OCI-LY7 (cell line): ENCODE results near the gene TRAPPC10. TPM values are rescaled to one million over a fixed set of nuclear protein-coding genes. Genes with fewer than 3 reads are reported as not detected.

Experiments used
- BruUV-seq: library from RNA; stranded (reverse); fragments of 400-500 nt; replicated peaks from 2 replicates; lab custom pipeline; 2021; lab: Mats Ljungman, UMichigan
- CTCF ChIA-PET: fragments of 300-600 bp; sonication (Branson Sonifier 250); formaldehyde crosslinking; loops from one replicate; lab custom pipeline; 2022; ENCODE audit warnings: antibody characterized with exemption; ENCODE audit not compliant: unreplicated experiment; lab: Charles Lee
- POLR2A ChIA-PET: fragments of 300-600 bp; sonication (Branson Sonifier 250); formaldehyde crosslinking; loops from one replicate; lab custom pipeline; 2022; ENCODE audit warnings: antibody characterized with exemption; lab: Charles Lee
- DNase-seq: peaks from one replicate; pipeline ENCODE4 v3.0.0-alpha.2; 2015; ENCODE audit warnings: low spot score
- H2AFZ ChIP-seq: fragments of 200-600 bp; sonication (generic), shearing (Covaris generic); 2 replicates; pipeline ENCODE4 v1.6.1; 2014; ENCODE audit warnings: mild to moderate bottlenecking, antibody characterized with exemption, low read length, moderate library complexity
- H3K27ac ChIP-seq: fragments of 200-600 bp; sonication (generic); 2 replicates; pipeline ENCODE4 v1.5.1; 2014; ENCODE audit warnings: mixed run types, low read depth, mild to moderate bottlenecking, moderate library complexity, low read length, inconsistent platforms; ENCODE audit not compliant: poor library complexity, severe bottlenecking
- H3K36me3 ChIP-seq: fragments of 200-600 bp; sonication (generic); 2 replicates; pipeline ENCODE4 v1.6.1; 2014; ENCODE audit warnings: mild to moderate bottlenecking, antibody characterized with exemption, low read length, moderate library complexity, mixed read lengths; ENCODE audit not compliant: insufficient read depth
- H3K4me1 ChIP-seq: fragments of 200-600 bp; sonication (generic); 2 replicates; pipeline ENCODE4 v1.5.1; 2014; ENCODE audit warnings: mild to moderate bottlenecking, low read length; ENCODE audit not compliant: insufficient read depth, poor library complexity, severe bottlenecking
- H3K4me2 ChIP-seq: fragments of 200-600 bp; sonication (generic); 2 replicates; pipeline ENCODE4 v1.6.1; 2014; ENCODE audit warnings: mild to moderate bottlenecking, low read length
- H3K4me3 ChIP-seq: fragments of 200-600 bp; sonication (generic); 2 replicates; pipeline ENCODE4 v1.5.1; 2014; ENCODE audit warnings: mild to moderate bottlenecking, low read depth, low read length; ENCODE audit not compliant: poor library complexity, severe bottlenecking
- H3K79me2 ChIP-seq: fragments of 200-600 bp; sonication (generic); 2 replicates; pipeline ENCODE4 v1.6.1; 2016; ENCODE audit warnings: low read depth, mild to moderate bottlenecking, low read length, moderate library complexity, mixed read lengths; ENCODE audit not compliant: insufficient read depth
- H3K9me2 ChIP-seq: fragments of 200-600 bp; sonication (generic); 2 replicates; pipeline ENCODE4 v1.6.1; 2016; ENCODE audit warnings: mild to moderate bottlenecking, low read length, mixed read lengths; ENCODE audit not compliant: insufficient read depth
- H3K9me3 ChIP-seq: fragments of 200-600 bp; sonication (generic); 2 replicates; pipeline ENCODE4 v1.6.1; 2014; ENCODE audit warnings: mild to moderate bottlenecking, mixed run types, low read length, mixed read lengths
- H4K20me1 ChIP-seq: fragments of 200-600 bp; sonication (generic); 2 replicates; pipeline ENCODE4 v1.6.1; 2014; ENCODE audit warnings: mild to moderate bottlenecking, antibody characterized with exemption, low read length, moderate library complexity, mixed read lengths; ENCODE audit not compliant: insufficient read depth
- EZH2phosphoT487 ChIP-seq: fragments of 200-600 bp; sonication (generic); IDR thresholded peaks from 2 replicates; pipeline ENCODE4 v1.6.1; 2018; ENCODE audit warnings: low read depth, borderline replicate concordance, mild to moderate bottlenecking, mixed run types, antibody characterized with exemption, low read length, moderate library complexity, mixed read lengths
- intact Hi-C: fragments of 100-400 bp; cut with micrococcal nuclease; formaldehyde crosslinking; loops from one replicate; pipeline ENCODE4 v1.10.0; 2022; ENCODE audit not compliant: unreplicated experiment
- total RNA-seq, 2 experiments: library from RNA; depleted of rRNA in 1 of 2; stranded (reverse); fragments of >200 nt in 1 of 2; shearing (Covaris generic) in 1 of 2; gene quantifications; 2 replicates each; pipeline ENCODE4 v1.2.3, GENCODE V29; 2014 to 2022
- TF ChIP-seq, protein P1 (sequence below): fragments of 200-600 bp; sonication (generic); conservative IDR thresholded peaks from 2 replicates; pipeline ENCODE4 v1.5.1; 2014; ENCODE audit warnings: mild to moderate bottlenecking, antibody characterized with exemption, low read length, moderate library complexity, mixed read lengths

The TRAPPC10 gene
- total RNA-seq, 2 experiments from 2014 or later: 37.4 to 54.7 TPM

DNA sequence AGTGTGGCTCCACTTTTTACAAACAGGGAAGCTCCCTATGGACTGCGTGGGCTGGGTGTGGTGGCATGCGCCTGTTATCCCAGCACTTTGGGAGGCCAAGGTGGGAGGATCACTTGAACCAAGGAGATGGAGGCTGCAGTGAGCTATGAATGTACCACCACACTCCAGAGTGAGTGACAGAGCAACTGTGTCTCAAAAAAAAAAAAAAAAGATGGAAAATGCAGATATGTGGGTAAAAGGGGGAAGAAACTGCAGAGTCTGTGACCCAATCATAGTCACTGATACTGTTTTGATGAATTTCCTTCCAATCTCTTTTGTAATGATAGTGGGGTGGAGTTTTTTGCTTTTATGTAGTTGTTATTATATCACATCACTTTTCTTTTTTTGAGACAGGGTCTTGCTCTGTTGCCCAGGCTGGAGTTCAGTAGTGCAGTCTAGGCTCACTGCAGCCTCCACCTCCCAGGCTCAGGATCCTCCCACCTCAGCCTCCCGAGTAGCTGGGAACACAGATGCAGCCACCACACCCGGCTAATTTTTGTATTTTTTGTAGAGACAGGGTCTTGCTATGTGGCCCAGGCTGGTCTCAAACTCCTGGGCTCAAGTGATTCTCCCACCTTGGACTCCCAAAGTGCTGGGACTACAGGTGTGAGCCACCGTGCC is 8.7 kb upstream of the TRAPPC10 start:
- ChIA-PET CTCF (no interaction called here), POLR2A (no interaction called here)
- Histone ChIP-seq H3K4me3 (no peak overlapping the region), H2AFZ (no peak overlapping the region), H3K9me3 (no peaks in the 10 kb centered on the region), H3K79me2 (no peaks in the 10 kb centered on the region), H3K4me2 (no peak overlapping the region), H3K36me3 (no peaks in the 10 kb centered on the region), H4K20me1 (no peaks in the 10 kb centered on the region; the same call in 1 of the 2 replicates), H3K27ac (no peak overlapping the region), H3K4me1 (no peaks in the 10 kb centered on the region), H3K9me2 (no peaks in the 10 kb centered on the region)
- no peak for TF ChIP-seq EZH2phosphoT487
- TF ChIP-seq, protein P1, sequence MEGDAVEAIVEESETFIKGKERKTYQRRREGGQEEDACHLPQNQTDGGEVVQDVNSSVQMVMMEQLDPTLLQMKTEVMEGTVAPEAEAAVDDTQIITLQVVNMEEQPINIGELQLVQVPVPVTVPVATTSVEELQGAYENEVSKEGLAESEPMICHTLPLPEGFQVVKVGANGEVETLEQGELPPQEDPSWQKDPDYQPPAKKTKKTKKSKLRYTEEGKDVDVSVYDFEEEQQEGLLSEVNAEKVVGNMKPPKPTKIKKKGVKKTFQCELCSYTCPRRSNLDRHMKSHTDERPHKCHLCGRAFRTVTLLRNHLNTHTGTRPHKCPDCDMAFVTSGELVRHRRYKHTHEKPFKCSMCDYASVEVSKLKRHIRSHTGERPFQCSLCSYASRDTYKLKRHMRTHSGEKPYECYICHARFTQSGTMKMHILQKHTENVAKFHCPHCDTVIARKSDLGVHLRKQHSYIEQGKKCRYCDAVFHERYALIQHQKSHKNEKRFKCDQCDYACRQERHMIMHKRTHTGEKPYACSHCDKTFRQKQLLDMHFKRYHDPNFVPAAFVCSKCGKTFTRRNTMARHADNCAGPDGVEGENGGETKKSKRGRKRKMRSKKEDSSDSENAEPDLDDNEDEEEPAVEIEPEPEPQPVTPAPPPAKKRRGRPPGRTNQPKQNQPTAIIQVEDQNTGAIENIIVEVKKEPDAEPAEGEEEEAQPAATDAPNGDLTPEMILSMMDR: no peak
- no peak for DNase-seq
- intact Hi-C loops: no loop called here
- BruUV-seq: no TSS peak

DNA sequence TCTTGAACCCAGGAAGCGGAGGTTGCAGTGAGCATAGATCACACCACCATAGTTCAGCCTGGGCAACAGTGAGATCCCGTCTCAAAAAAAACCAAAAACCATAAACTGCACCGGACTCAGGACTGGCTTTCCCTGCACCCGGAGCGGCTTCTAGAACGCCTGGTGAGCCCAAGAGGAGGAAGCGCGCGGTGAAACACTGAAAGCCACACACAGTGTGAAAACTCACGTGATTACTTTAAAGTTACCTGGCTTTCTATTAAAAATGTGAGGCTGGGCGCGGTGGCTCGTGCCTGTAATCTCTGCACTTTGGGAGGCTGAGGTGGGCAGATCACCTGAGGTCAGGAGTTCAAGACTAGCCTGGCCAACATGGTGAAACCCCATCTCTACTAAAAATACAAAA is 7.0 kb upstream of the TRAPPC10 start:
- Histone ChIP-seq H3K9me2 (no peaks in the 10 kb centered on the region), H4K20me1 (no peaks in the 10 kb centered on the region; the same call in 1 of the 2 replicates), H3K36me3 (no peaks in the 10 kb centered on the region), H3K79me2 (no peaks in the 10 kb centered on the region), H3K4me1 (no peaks in the 10 kb centered on the region), H3K9me3 (no peaks in the 10 kb centered on the region), H3K27ac (no peak overlapping the region), H3K4me2 (no peak overlapping the region), H2AFZ (no peak overlapping the region), H3K4me3 (no peak overlapping the region)
- BruUV-seq: no TSS peak
- intact Hi-C loops: no loop called here
- DNase-seq: no peak
- CTCF ChIA-PET: no interaction called here
- TF ChIP-seq, protein P1: no peak
- TF ChIP-seq EZH2phosphoT487: no peak
- POLR2A ChIA-PET: no interaction called here

DNA sequence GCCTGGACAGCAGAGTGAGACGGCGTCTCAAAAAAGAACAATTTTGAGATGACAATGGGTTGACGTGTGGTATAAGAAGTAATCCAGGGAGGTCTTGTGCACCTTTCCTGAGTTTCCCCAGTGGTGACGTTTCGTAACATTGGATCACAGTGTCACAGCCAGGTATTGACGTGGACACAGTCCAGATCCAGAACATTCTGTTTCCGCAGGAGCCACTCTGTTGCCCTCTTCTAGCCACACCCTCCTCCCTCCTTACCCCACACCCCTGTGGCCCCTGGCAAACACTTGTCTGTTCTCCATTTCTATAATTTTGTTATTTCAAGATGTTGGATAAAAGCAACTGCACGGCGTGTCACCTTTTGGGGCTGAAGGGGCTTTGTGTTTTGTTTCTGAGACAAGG is 6.5 kb upstream of the TRAPPC10 start:
- H3K4me2 ChIP-seq: no peak overlapping the region
- H3K4me3 ChIP-seq: no peak overlapping the region
- H2AFZ ChIP-seq: no peak overlapping the region
- DNase-seq: no peak
- no peaks in the 10 kb centered on the region for H3K79me2 ChIP-seq
- ChIA-PET POLR2A (no interaction called here), CTCF (no interaction called here)
- TF ChIP-seq EZH2phosphoT487: no peak
- TF ChIP-seq, protein P1: no peak
- H3K9me3 ChIP-seq: no peaks in the 10 kb centered on the region
- no peaks in the 10 kb centered on the region; the same call in 1 of the 2 replicates for H4K20me1 ChIP-seq
- H3K9me2 ChIP-seq: no peaks in the 10 kb centered on the region
- intact Hi-C loops: no loop called here
- no peaks in the 10 kb centered on the region for H3K36me3 ChIP-seq
- H3K4me1 ChIP-seq: no peaks in the 10 kb centered on the region
- BruUV-seq: no TSS peak
- H3K27ac ChIP-seq: no peak overlapping the region
